Fibroblast of villous mesenchyme (primary cell): ENCODE data around the gene CSNK2B. TPM values are rescaled to one million over a fixed set of nuclear protein-coding genes. Genes with fewer than 3 reads are reported as not detected.
A peak's percentile ranks its signal among the peaks of the same experiment; 100 is the strongest.

Experiments used
- DNase-seq: peaks from one replicate; pipeline ENCODE4 v3.0.0-alpha.2; 2010; ENCODE audit warnings: low read depth
- H3K4me3 ChIP-seq: 2 replicates; pipeline ENCODE4 v1.5.1; 2011; ENCODE audit warnings: low read depth, mild to moderate bottlenecking, low read length
- total RNA-seq: library from RNA; depleted of rRNA; stranded (reverse); fragments of >200 nt; gene quantifications from 2 replicates; pipeline ENCODE4 v1.2.3, GENCODE V29; 2012
- TF ChIP-seq, protein P1 (sequence below): IDR thresholded peaks from 2 replicates; pipeline ENCODE4 v1.5.1; 2012; ENCODE audit warnings: low read depth, mild to moderate bottlenecking, low read length; ENCODE audit not compliant: insufficient read depth

Gene CSNK2B
- total RNA-seq, 1 donor, result 136 TPM

DNA sequence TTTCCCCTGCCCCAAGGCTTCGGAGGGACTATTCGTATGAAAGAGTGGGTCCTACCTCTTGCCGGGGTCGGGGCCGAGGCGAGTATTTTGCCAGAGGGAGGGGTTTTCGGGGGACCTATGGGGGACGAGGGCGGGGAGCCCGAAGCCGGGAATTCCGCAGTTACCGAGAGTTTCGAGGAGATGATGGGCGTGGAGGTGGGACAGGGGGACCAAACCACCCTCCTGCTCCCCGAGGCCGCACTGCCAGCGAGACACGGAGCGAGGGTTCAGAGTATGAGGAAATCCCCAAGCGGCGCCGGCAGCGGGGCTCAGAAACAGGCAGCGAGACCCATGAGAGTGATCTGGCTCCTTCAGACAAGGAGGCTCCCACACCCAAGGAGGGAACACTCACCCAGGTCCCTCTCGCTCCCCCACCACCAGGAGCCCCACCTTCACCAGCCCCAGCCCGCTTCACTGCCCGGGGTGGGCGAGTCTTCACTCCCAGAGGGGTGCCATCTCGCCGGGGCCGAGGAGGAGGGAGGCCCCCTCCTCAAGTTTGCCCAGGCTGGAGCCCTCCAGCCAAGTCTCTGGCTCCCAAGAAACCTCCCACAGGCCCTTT, 34.1 kb upstream of the CSNK2B start:
- TF ChIP-seq, protein P1, sequence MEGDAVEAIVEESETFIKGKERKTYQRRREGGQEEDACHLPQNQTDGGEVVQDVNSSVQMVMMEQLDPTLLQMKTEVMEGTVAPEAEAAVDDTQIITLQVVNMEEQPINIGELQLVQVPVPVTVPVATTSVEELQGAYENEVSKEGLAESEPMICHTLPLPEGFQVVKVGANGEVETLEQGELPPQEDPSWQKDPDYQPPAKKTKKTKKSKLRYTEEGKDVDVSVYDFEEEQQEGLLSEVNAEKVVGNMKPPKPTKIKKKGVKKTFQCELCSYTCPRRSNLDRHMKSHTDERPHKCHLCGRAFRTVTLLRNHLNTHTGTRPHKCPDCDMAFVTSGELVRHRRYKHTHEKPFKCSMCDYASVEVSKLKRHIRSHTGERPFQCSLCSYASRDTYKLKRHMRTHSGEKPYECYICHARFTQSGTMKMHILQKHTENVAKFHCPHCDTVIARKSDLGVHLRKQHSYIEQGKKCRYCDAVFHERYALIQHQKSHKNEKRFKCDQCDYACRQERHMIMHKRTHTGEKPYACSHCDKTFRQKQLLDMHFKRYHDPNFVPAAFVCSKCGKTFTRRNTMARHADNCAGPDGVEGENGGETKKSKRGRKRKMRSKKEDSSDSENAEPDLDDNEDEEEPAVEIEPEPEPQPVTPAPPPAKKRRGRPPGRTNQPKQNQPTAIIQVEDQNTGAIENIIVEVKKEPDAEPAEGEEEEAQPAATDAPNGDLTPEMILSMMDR, result no peak
- H3K4me3 ChIP-seq, result no peak overlapping the region
- DNase-seq, result no peak

DNA sequence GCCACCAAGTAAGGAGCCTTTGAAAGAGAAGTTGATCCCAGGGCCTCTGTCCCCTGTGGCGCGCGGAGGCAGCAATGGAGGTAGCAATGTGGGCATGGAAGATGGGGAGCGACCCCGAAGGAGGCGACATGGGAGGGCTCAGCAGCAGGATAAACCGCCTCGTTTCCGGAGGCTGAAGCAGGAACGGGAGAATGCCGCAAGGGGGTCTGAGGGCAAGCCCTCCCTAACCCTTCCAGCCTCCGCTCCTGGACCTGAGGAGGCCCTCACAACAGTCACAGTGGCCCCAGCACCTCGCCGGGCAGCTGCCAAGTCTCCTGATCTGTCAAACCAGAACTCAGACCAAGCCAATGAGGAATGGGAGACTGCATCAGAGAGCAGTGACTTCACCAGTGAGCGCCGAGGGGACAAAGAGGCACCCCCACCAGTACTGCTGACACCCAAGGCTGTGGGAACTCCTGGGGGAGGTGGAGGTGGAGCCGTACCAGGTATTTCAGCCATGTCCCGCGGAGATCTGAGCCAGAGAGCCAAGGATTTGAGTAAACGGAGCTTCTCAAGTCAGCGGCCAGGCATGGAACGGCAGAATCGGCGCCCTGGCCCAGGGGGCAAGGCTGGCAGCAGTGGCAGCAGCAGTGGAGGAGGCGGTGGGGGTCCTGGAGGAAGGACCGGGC, 33.5 kb upstream of the CSNK2B start:
- no peak for DNase-seq
- no peak overlapping the region for H3K4me3 ChIP-seq
- TF ChIP-seq, protein P1, result no peak

DNA sequence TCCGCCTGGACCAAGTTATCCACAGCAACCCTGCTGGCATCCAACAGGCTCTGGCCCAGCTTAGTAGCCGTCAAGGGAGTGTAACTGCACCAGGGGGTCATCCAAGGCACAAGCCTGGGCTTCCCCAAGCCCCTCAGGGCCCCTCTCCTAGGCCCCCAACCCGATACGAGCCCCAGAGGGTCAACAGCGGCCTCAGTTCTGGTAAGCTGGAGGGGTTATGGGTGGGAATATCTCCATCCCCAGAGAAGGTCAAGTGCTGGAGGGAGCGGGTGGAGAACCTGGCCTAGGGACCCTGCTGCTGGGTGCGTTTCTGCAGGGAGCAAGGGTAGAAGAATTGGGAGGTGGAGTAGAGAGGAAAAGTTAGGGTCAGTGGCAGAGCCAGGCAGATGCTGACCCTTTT, 32.4 kb upstream of the CSNK2B start:
- H3K4me3 ChIP-seq, result no peak overlapping the region
- TF ChIP-seq, protein P1, result no peak
- no peak for DNase-seq

DNA sequence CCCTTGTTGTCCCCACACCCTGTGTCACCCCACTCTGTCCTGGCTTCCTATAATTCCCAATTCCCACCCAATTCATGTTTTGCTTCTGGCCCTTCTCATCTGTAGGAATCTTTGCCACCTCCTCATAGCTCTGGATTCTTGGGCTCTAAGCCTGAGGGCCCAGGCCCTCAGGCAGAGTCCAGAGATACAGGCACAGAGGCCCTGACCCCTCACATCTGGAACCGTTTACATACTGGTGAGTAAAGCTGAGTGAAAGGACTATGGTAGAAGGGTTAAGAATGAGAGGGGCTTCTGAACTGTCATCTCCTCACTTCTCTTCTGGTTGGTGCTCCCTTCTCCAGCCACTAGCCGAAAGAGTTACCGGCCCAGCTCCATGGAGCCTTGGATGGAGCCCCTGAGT, 31.7 kb upstream of the CSNK2B start:
- H3K4me3 ChIP-seq, result no peak overlapping the region
- TF ChIP-seq, protein P1, result no peak
- peak; percentile 36 for DNase-seq

DNA sequence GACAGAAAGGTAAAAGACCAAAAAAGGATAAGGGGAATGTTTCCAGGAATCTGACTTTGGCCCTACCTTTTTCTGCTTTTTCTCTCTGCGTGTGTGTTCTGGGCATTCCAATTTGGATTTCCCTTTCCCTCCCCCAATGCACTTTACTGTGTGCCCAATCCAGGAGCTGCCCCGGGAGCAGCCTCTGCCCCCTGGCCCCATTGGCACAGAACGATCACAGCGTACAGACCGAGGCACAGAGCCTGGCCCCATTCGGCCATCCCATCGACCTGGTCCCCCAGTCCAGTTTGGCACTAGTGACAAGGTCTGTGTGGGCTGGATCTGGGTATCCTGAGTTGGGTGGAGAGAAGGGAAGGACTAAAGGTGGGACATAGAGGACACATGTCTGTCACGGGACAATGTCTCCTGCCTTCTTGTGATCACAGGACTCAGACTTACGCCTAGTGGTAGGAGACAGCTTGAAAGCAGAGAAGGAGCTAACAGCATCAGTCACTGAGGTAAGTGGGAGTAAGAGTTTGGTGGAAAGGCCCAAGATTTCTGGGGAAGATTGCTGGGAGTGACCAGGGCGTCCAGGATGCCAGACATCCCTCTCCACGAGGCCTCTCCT, 30.8 kb upstream of the CSNK2B start:
- H3K4me3 ChIP-seq, result no peak overlapping the region
- TF ChIP-seq, protein P1, result no peak
- no peak for DNase-seq

DNA sequence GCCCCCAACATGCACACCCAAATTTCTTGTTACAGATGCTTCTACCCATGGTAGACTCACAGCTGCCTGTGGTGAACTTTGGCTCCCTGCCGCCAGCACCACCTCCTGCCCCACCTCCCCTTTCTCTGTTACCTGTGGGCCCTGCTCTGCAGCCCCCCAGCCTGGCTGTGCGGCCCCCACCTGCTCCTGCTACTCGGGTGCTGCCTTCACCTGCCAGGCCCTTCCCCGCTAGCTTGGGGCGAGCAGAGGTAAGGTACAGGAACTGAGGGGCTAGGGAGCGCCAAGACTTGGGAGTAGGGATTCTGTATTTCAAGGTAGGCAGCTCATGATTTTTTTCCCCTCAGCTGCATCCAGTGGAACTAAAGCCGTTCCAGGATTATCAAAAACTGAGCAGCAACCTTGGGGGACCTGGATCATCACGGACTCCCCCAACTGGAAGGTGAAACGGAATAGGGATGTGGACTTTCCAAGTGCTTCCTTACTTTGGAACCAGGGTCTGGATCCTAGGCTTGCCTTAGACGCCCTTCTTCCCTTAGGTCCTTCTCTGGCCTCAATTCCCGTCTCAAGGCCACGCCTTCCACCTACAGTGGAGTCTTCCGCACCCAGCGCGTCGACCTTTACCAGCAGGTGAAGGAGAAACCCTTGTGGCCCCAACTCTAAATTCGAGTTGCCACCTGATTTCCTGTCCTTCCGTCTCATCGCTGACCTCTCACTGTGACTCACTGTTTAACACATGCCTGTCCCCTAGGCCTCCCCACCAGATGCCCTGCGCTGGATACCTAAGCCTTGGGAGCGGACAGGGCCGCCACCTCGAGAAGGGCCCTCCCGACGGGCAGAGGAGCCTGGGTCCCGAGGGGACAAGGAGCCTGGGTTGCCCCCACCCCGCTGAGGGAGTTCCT, 28.9 kb upstream of the CSNK2B start:
- TF ChIP-seq, protein P1, result no peak
- no peak for DNase-seq
- H3K4me3 ChIP-seq, result no peak overlapping the region
